ENCODE data around the gene ZACN.
A peak's percentile ranks its signal among the peaks of the same experiment; 100 is the strongest.
"Not testable (repeated sequence)": the region's sequence is repeated elsewhere in the genome, so short reads cannot be mapped to it uniquely, and the experiment has no call there.

The ZACN gene

GRCh38 chr17:76053246-76054111 is 25.5 kb upstream of the ZACN start:
- DNase-seq (ENCODE audit: low read depth in 3 of 3), result no peak

DNA sequence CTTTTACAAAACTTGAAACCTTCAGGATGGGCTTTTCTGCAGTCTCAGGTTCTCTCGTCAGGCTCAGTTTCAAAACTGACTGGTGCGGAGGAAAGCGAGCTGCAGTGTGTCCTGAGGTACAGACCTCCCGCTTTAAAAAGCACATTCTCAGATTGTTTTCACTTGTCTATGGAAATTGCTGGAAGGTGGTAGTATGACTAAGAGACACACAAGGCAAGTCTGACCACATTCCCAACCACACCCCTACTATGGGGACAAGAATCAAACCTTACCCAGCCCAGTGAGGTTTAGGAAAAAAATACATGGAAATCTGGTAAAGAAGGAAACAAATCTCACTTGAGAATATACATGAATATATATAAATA is 24.9 kb upstream of the ZACN start:
- DNase-seq (ENCODE audit: low read depth in 3 of 3), result no peak

DNA sequence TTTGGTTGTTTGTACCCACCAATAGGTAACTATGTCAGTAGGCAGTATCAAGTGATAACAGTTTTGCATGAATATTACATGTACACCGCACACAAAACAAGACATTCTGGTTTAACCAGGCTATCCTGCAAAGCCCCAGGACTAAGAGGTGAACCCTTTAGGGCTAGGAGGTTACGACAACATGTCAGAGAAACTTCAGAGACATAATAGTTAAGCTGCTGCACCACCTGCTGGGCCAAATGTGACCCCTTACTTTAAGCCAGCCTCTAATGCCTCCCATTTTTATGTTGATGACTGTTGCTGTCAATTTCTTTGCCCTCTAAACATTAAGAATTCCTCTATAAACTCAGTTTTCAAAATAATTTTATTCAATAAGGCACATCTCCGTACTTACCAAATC is 22.1 kb upstream of the ZACN start:
- DNase-seq (ENCODE audit: low read depth in 3 of 3), result no peak

DNA sequence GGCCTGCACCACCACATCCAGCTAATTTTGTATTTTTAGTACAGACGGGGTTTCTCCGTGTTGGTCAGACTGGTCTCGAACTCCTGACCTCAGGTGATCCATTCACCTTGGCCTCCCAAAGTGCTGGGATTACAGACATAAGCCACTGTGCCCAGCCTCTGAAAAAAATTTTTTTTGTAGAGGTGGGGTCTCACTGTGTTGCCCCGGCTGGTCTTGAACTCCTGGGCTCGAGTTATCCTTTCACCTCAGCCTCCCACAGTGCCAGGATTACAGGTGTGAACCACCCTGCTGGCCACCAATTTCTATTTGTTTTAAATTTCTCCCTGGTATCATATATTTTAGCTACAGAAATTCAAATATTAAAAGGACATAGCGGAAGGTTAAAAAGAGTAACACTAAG is 20.7 kb upstream of the ZACN start:
- not testable (repeated sequence) for DNase-seq (ENCODE audit: low read depth in 3 of 3)

DNA sequence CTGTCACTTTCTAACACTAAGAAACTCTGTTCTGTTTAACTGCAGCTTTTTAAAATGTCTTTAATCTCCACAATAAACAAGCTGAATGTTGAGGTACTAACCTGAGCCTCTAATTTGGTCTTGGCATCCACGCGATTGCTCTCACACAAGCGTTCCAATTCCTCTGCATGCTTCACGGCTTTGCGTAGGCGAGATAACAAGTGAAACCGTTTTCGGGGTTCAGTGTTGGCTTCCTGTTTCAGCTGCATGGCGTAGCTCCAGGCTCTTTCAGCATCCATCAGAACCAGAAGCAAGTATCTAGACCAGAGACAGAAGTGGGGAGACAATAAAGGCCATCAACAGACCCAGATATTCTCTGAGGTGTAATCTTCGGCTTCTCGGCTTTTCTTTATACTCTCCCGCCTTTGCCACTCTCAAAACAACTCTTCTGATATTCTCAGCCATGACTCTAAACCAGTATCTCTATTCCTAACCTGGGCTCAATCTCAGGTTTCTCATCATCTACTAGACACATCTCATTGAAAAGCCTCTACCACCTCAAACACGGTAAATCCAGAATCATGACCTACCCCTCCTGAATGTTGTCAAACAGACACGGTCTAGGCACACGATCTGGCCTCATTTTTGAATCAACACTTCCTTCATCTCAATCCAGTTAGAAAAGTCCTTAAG is 15.0 kb upstream of the ZACN start:
- peak; percentile 32 to 56 (median 50) for DNase-seq (ENCODE audit: low read depth in 3 of 3)

DNA sequence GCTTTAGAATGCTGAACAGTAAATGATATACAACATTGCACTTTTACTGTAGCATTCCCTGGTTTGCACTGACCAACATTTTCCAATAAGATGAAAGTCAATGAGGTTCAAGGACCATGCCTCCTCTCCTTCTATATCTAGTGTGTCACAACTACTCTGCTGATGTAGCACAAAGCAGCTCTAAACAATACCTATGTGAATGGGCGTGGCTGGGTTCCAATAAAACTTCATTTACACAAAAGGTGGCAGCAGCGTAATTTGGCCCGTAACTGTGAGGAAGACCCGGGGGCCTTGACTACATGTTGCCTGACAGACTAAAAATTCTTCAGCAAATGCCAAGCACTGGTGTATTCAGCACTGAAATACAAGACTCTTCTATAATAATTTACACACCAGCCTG is 13.2 kb upstream of the ZACN start:
- DNase-seq (ENCODE audit: low read depth in 3 of 3), result no peak

DNA sequence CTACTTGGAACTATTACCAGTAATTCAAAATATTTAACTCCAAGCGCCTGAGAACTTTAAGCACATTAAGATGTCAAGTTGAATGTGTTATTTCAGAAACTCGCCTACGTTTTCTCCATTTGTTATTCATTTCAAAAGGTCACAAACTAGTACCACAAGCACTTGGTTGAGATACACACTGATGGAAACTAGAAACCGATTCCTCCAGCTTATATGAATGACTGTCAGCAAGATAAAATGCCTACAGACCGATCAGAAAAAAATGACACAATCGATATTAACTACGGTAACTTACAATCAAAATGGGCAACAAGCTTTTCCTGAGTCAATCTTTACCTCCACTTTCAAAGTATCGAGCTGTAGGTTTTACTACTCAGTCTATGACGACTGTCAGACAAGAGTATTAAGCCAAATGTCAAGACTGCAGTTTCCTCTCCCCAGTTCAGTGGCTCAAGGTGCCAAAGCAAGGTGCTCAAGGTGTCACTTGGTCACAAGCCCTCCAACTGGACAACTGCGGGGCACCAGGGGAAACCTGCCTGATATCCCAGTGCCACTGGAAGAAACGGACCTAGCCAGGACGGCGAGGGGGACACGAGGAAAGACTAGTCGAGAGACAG is 7.3 kb upstream of the ZACN start:
- DNase-seq (ENCODE audit: low read depth in 3 of 3), result no peak

- DNase-seq (ENCODE audit: low read depth in 3 of 3), result peak; percentile 64 to 85 (median 67)
Measured at GRCh38 chr17:76072148-76072858, 6.7 kb upstream of the ZACN start, which contains the start of gene SRP68. Gene SRP68 (minus strand): TSS chr17:76072517. CDS start chr17:76072491, 26 bp downstream.

DNA sequence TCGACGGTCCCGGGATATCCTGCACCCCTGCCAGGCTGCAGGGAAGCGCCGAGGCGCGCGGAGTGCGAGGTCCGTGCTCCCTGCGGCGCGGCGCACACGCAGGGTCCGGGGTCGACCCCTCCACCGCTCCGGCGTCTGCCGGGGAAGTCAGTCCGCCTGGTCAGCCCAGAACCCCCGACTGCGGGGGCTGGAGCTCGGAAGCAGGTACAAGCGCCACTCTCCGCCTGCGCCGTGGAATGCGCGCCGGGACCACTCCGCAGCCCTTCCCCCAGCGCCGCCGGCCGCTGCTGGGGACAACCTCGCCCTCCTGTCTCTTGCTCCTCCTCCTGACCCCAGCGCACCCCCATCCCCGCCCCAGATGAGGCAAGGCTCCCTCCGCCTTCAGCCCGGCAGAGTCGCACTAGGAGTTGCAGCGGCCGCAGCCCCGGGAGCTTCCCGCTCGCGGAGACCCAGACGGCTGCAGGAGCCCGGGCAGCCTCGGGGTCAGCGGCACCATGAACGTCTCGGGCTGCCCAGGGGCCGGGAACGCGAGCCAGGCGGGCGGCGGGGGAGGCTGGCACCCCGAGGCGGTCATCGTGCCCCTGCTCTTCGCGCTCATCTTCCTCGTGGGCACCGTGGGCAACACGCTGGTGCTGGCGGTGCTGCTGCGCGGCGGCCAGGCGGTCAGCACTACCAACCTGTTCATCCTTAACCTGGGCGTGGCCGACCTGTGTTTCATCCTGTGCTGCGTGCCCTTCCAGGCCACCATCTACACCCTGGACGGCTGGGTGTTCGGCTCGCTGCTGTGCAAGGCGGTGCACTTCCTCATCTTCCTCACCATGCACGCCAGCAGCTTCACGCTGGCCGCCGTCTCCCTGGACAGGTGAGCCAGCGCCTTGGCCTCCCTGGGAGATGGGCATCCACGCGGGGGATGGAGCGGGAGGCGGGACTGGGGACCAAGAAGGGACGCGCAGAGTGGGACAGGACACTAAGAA is 4.3 kb upstream of the ZACN start, which contains the start of gene GALR2:
Gene GALR2 (plus strand): TSS at position 392 of the 974 bp plus-strand sequence. CDS start 103 bp downstream, at position 495.
- DNase-seq (ENCODE audit: low read depth in 3 of 3), result no peak

DNA sequence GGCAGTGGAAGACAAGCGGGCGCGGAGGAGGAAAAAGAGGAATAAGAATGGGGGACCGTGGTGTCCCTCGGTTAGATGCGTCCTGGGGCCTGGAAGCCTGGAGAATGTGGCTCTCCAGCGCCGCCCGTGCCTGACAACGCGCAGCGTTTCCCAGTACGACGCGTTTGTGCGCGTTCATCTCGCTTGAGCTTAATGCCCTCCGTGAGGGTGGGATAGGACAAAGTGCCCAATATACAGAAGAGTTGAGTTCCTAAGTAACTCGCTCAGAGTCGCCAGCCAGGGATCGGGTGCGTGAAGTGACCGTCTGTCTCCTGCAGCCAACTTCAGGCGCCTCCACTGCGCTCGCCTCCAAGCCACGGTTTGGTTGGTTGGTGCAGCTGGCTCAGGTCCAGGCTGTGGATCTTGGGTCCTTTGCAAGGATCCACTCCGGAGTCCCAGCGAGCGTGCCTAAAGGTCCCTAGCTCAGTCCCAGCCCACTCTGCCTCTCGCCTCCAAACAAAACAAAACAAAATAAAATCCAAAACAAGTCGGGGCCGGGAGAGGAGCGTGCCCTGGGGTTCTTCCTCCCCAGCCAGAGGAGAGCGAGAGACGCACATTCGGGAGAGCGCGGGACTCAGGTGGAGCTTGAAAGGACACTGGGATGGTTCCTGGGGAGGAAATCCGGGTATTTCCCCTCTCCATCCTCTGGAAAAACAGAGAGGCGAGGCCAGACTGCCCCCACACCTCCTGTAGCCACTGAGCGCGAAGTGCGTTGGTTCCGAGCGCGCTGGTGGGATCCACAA is 3.4 kb upstream of the ZACN start:
- DNase-seq (ENCODE audit: low read depth in 3 of 3), result no peak

GRCh38 chr17:76076146-76076764 is 2.7 kb upstream of the ZACN start:
- DNase-seq (ENCODE audit: low read depth in 3 of 3), result no peak

GRCh38 chr17:76076765-76077583 is 2.0 kb upstream of the ZACN start:
- no peak for DNase-seq (ENCODE audit: low read depth in 3 of 3)

DNA sequence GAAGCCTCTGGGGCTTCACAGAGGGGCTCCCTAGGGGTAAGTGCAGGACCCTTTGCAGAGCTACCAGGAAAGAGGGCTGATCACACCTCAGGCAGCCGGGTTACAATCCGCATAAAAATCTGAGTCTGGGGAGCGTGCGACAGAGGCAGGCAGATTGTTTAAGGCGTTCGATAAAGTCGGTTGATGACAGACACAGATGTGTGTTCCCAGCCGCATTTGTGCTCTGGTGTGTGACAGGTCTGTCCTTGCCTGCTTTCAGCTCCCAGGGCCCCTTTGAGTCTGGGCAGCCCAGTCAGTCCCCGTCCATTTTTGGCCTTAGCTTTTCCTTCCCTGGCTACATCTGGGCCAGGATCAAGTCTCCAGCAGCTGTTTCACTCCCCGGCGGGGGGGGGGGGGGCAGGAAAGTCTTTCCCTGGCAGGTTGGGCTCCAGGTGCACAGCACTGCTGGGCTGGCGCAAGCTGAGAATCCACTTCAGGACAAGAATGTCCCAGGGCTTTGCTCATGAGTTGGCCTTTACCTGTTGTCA is 1.3 kb upstream of the ZACN start:
- DNase-seq (ENCODE audit: low read depth in 3 of 3), result no peak

GRCh38 chr17:76078370-76078769 is 612 bp upstream of the ZACN start:
- DNase-seq (ENCODE audit: low read depth in 3 of 3), result not testable (repeated sequence)

DNA sequence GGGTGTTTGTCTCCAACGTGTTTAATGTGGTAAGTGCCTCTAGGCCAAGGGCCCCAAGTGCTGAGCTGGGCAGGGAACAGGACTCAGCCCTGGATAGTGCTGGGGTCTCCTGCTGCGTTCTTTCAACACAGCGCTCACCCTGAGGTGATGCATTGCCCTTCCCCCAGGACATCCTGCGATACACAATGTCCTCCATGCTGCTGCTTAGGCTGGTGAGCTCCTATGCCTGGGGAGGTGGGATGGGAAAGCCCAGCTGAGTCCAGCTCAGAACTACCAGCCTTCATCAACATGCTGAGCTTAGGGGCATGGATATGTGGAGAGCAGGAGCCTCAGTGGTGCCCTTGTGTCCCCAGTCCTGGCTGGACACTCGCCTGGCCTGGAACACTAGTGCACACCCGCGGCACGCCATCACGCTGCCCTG is 563 bp downstream of the ZACN start:
- no peak for DNase-seq (ENCODE audit: low read depth in 3 of 3)

DNA sequence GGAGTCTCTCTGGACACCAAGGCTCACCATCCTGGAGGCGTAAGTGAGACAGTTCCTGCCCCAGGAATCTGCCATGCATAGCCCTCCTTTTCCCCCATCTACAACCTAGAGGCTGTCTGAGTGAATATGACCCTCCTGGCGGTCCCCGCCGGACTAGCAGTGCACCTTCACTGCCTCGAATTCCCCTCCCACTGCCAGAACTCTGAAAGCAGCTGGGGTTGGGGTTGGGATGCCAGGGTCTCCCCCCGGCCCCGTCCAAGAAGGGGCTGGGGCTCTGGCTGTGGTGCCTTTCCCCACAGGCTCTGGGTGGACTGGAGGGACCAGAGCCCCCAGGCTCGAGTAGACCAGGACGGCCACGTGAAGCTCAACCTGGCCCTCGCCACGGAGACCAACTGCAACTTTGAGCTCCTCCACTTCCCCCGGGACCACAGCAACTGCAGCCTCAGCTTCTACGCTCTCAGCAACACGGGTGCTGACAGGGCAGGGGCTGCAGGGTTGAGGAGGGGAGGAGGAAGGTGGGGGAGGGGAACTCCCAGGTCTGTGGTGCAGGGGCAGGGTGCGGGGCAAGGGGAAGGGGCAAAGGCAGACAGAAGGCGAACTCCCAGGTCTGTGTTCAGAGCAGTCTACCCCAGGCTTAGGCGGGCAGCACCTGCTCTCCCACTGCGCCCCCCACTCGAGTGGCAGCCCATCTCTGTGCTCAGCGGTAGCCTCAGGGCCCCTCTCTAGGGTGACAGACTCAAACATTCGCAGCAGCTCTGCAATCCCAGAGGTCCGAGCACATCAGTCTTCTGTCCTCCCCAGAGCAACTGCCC is 1.2 kb downstream of the ZACN start:
- DNase-seq (ENCODE audit: low read depth in 3 of 3), result no peak

GRCh38 chr17:76080768-76081287 is 1.8 kb downstream of the ZACN start:
- DNase-seq (ENCODE audit: low read depth in 3 of 3), result no peak
